HepG2 (cell line): Measurements from ENCODE around the gene RDH8. TPM values are rescaled to one million over a fixed set of nuclear protein-coding genes. Genes with fewer than 3 reads are reported as not detected.

Source experiments
- ATAC-seq: fragments of 200-7000 bp; cut with Tn5 transposase; 3 replicates; pipeline ENCODE4 v1.9.1; 2020; ENCODE audit warnings: mild to moderate bottlenecking, moderate library complexity
- BruUV-seq: library from RNA; stranded (reverse); fragments of 400-500 nt; replicated peaks from 2 replicates; lab custom pipeline; 2021; lab: Mats Ljungman, UMichigan
- CTCF ChIA-PET: fragments of 300-600 bp; formaldehyde crosslinking; extraction: SDS; loops from one replicate; lab custom pipeline; 2021; ENCODE audit warnings: low total read pairs, inconsistent platforms, low intra/inter-chr PET ratio; lab: Yijun Ruan, JAX
- POLR2A ChIA-PET: fragments of 350-600 bp; sonication (Branson Sonifier 250); formaldehyde crosslinking; loops from one replicate; lab custom pipeline; 2020; ENCODE audit warnings: antibody characterized with exemption, inconsistent platforms; lab: Yijun Ruan, JAX
- DNase-seq: peaks from one replicate; pipeline ENCODE4 v3.0.0-alpha.2; 2015; ENCODE audit warnings: low spot score
- FAIRE-seq: peaks from 3 replicates; lab custom pipeline; 2011; peaks lifted over from hg19 to GRCh38; lab: Jason Lieb, UNC
- H2AFZ ChIP-seq: one replicate; pipeline ENCODE4 v1.6.1; 2011; ENCODE audit warnings: low read length, inconsistent platforms
- H3K27ac ChIP-seq: fragments of 300-600 bp; 3 replicates; pipeline ENCODE4 v1.8.0; 2011; ENCODE audit warnings: mixed run types, mild to moderate bottlenecking, mixed read lengths, low read length, inconsistent platforms; ENCODE audit not compliant: insufficient read depth; ENCODE audit errors: extremely low read length
- H3K27me3 ChIP-seq, 2 experiments: fragments of 200-600 bp in 1 of 2; 2 replicates in 1 of 2; 3 replicates in 1 of 2; pipeline versions ENCODE4 v1.6.0 to v1.8.0; 2011; ENCODE audit warnings: low read length in 2 of 2, mild to moderate bottlenecking in 2 of 2, moderate library complexity in 2 of 2, inconsistent platforms in 1 of 2; ENCODE audit not compliant: insufficient read depth in 2 of 2, control insufficient read depth in 1 of 2
- H3K36me3 ChIP-seq, 2 experiments: fragments of 200-600 bp in 1 of 2; replicated peaks in 1 of 2; 2 replicates in 1 of 2; 3 replicates in 1 of 2; pipeline versions ENCODE4 v1.5.1 to v1.8.0; 2011; ENCODE audit warnings: low read length in 2 of 2, inconsistent platforms in 1 of 2; ENCODE audit not compliant: insufficient read depth in 2 of 2, control insufficient read depth in 1 of 2
- H3K4me1 ChIP-seq: 2 replicates; pipeline ENCODE4 v1.5.1; 2012; ENCODE audit warnings: low read length, inconsistent platforms; ENCODE audit not compliant: insufficient read depth
- H3K4me2 ChIP-seq: 2 replicates; pipeline ENCODE4 v1.6.0; 2011; ENCODE audit warnings: low read depth, low read length, inconsistent platforms
- H3K4me3 ChIP-seq, 3 experiments: fragments of 200-600 bp in 1 of 3; sonication (generic), shearing (Covaris generic) in 1 of 3; replicated peaks in 1 of 3; 2 replicates each; pipeline ENCODE4 v1.5.1; 2011 to 2016; ENCODE audit warnings: low read length in 3 of 3, inconsistent platforms in 2 of 3, low read depth in 2 of 3, mild to moderate bottlenecking in 2 of 3, control low read depth in 1 of 3, mixed read lengths in 1 of 3; ENCODE audit not compliant: insufficient read depth in 1 of 3
- H3K79me2 ChIP-seq: one replicate; pipeline ENCODE4 v1.6.1; 2011; ENCODE audit warnings: low read length, inconsistent platforms; ENCODE audit not compliant: insufficient read depth
- H3K9ac ChIP-seq: 2 replicates; pipeline ENCODE4 v1.6.0; 2011; ENCODE audit warnings: mild to moderate bottlenecking, low read depth, low read length, inconsistent platforms; ENCODE audit not compliant: insufficient read depth
- H3K9me3 ChIP-seq: 2 replicates; pipeline ENCODE4 v1.5.1; 2012; ENCODE audit warnings: mild to moderate bottlenecking, low read length
- H4K20me1 ChIP-seq: 2 replicates; pipeline ENCODE4 v1.6.0; 2011; ENCODE audit warnings: inconsistent platforms, mild to moderate bottlenecking, low read length, moderate library complexity; ENCODE audit not compliant: insufficient read depth
- BRCA1 ChIP-seq: sonication (generic); formaldehyde crosslinking; IDR thresholded peaks from 2 replicates; pipeline ENCODE4 v1.4.0; 2020; ENCODE audit warnings: missing genetic modification reagents
- MTA1 ChIP-seq: sonication (generic); formaldehyde crosslinking; IDR thresholded peaks from 2 replicates; pipeline ENCODE4 v1.4.0; 2020; ENCODE audit warnings: missing genetic modification reagents, mild to moderate bottlenecking, borderline replicate concordance
- RFXAP ChIP-seq: sonication (generic); formaldehyde crosslinking; IDR thresholded peaks from 2 replicates; pipeline ENCODE4 v1.4.0; 2020; ENCODE audit warnings: missing genetic modification reagents, borderline replicate concordance
- RXRA ChIP-seq: sonication (generic); formaldehyde crosslinking; IDR thresholded peaks from 2 replicates; pipeline ENCODE4 v1.5.1; 2020; ENCODE audit warnings: missing genetic modification reagents
- RXRB ChIP-seq: IDR thresholded peaks from 2 replicates; pipeline ENCODE4 v1.6.1; 2016; ENCODE audit warnings: borderline replicate concordance, missing genetic modification reagents, missing compliant biosample characterization
- SETDB1 ChIP-seq: sonication (generic); formaldehyde crosslinking; IDR thresholded peaks from 2 replicates; pipeline ENCODE4 v1.5.1; 2020; ENCODE audit warnings: missing genetic modification reagents, mild to moderate bottlenecking, borderline replicate concordance
- SIN3A ChIP-seq: IDR thresholded peaks from 2 replicates; pipeline ENCODE4 v1.6.1; 2011; ENCODE audit warnings: low read depth, mild to moderate bottlenecking, control low read depth, low read length, borderline replicate concordance
- SP5 ChIP-seq: IDR thresholded peaks from 2 replicates; pipeline ENCODE4 v1.6.1; 2016; ENCODE audit warnings: low read depth, borderline replicate concordance
- TBL1XR1 ChIP-seq: fragments of 150-350 bp; IDR thresholded peaks from 2 replicates; pipeline ENCODE4 v1.6.1; 2014; ENCODE audit warnings: borderline replicate concordance, low read length; ENCODE audit not compliant: partially characterized antibody
- TCF7 ChIP-seq: sonication (generic); IDR thresholded peaks from 2 replicates; pipeline ENCODE4 v1.6.1; 2016; ENCODE audit warnings: antibody characterized with exemption, low read depth
- TCF7L2 ChIP-seq: IDR thresholded peaks from 2 replicates; pipeline ENCODE4 v1.6.1; 2011; ENCODE audit warnings: mild to moderate bottlenecking, low read depth, low read length, moderate library complexity
- U2AF1 ChIP-seq: fragments of 200-400 bp; formaldehyde crosslinking; optimal IDR thresholded peaks from 2 replicates; pipeline ENCODE3; 2017; ENCODE audit warnings: mild to moderate bottlenecking, low read depth, low read length
- XRCC5 ChIP-seq: fragments of 200-400 bp; formaldehyde crosslinking; optimal IDR thresholded peaks from 2 replicates; pipeline ENCODE3; 2017; ENCODE audit warnings: mild to moderate bottlenecking, low read length
- ZFP62 ChIP-seq: sonication (generic); formaldehyde crosslinking; IDR thresholded peaks from 2 replicates; pipeline ENCODE4 v1.4.0; 2020; ENCODE audit warnings: missing genetic modification reagents
- ZNF232 ChIP-seq: sonication (generic); formaldehyde crosslinking; IDR thresholded peaks from 2 replicates; pipeline ENCODE4 v1.4.0; 2020; ENCODE audit warnings: missing genetic modification reagents, borderline replicate concordance
- ZNF34 ChIP-seq: sonication (generic); formaldehyde crosslinking; IDR thresholded peaks from 2 replicates; pipeline ENCODE4 v1.4.0; 2020; ENCODE audit warnings: mild to moderate bottlenecking, missing genetic modification reagents, borderline replicate concordance
- ZNF451 ChIP-seq: sonication (generic); formaldehyde crosslinking; IDR thresholded peaks from 2 replicates; pipeline ENCODE4 v1.5.0; 2020; ENCODE audit warnings: mild to moderate bottlenecking, missing genetic modification reagents
- ZNF879 ChIP-seq: sonication (generic); formaldehyde crosslinking; IDR thresholded peaks from 2 replicates; pipeline ENCODE4 v1.8.1; 2023; ENCODE audit warnings: missing genetic modification reagents
- ZNF883 ChIP-seq: sonication (generic); formaldehyde crosslinking; IDR thresholded peaks from 2 replicates; pipeline ENCODE4 v1.5.1; 2020; ENCODE audit warnings: mild to moderate bottlenecking, missing genetic modification reagents; ENCODE audit errors: not compliant biosample characterization
- WGBS: methylation state at CpG from one replicate; pipeline ENCODE4 v1.1.6; 2017; ENCODE audit warnings: low lambda C conversion rate; 5-methylcytosine and 5-hydroxymethylcytosine counted together
- in situ Hi-C: cut with HindIII; loops from 2 replicates; pipeline ENCODE4 v1.10.0; 2017; ENCODE audit warnings: low pct_unique_long_range_greater_than_20kb; ENCODE audit not compliant: extremely low pct_ligation_motif_present
- intact Hi-C: fragments of 100-400 bp; cut with micrococcal nuclease; formaldehyde crosslinking; loops from one replicate; pipeline ENCODE4 v1.10.0; 2022; ENCODE audit not compliant: unreplicated experiment
- polyA plus RNA-seq, 8 experiments: library from polyadenylated mRNA; depleted of rRNA in 3 of 8; stranded (reverse) in 7 of 8; unstranded in 1 of 8; fragments of >200 nt; fragmentation: Illumina TruSeq in 4 of 8; extraction: Trizol in 4 of 8; gene quantifications; 2 replicates each; pipeline versions ENCODE4 v1.2.1 to v1.2.3, GENCODE V29; 2011 to 2016; ENCODE audit warnings: low read depth in 4 of 8, missing spikeins in 1 of 8, mixed read lengths in 1 of 8; ENCODE audit not compliant: insufficient read depth in 1 of 8
- total RNA-seq, 5 experiments: library from RNA; depleted of rRNA; stranded (reverse); fragments of >200 nt; fragmentation: Illumina TruSeq; extraction: Trizol; gene quantifications; 2 replicates each; pipeline ENCODE4 v1.2.3, GENCODE V29; 2016; ENCODE audit warnings: low read depth in 1 of 5
- TF ChIP-seq, protein P1 (sequence below): sonication (generic); formaldehyde crosslinking; IDR thresholded peaks from 2 replicates; pipeline ENCODE4 v1.9.0; 2022; ENCODE audit warnings: low read depth, missing genetic modification reagents

The RDH8 gene
- total and polyA plus RNA-seq, 2 of the 13 experiments (the other 11 are each of a cell fraction or from before 2014, with no cell fraction given): not detected

GRCh38 chr19:10013834-10014618 is 743 bp downstream of the RDH8 start:
- Histone ChIP-seq H3K9me3 (no peaks in the 10 kb centered on the region), H3K27me3 (peaks cover 2 to 27% of the 10 kb centered on the region in 2 experiments; a peak in 4 of 5 replicates), H3K4me1 (no peaks in the 10 kb centered on the region), H3K4me3 (no peak overlapping the region), H2AFZ (no peak overlapping the region), H3K79me2 (no peaks in the 10 kb centered on the region), H3K4me2 (no peak overlapping the region), H3K27ac (no peak overlapping the region), H4K20me1 (0 out of 2 replicates have a peak, but pooled peaks cover 2% of the 10 kb centered on the region), H3K9ac (no peak overlapping the region), H3K36me3 (no peaks in the 10 kb centered on the region)
- WGBS: 3% methylated on average over 3 of the region's 6 CpGs
- no TSS peak for BruUV-seq
- TF ChIP-seq ZNF34 (no peak), SETDB1 (CRISPR knock-in tag) (no peak), U2AF1 (no peak), ZNF232 (no peak), SIN3A (no peak), RXRA (CRISPR knock-in tag) (no peak), MTA1 (CRISPR knock-in tag) (no peak), ZNF883 (CRISPR knock-in tag) (no peak), TBL1XR1 (no peak), RXRB (CRISPR knock-in tag) (no peak), TCF7L2 (no peak), BRCA1 (no peak), XRCC5 (no peak), SP5 (CRISPR knock-in tag) (no peak), TCF7 (no peak), ZFP62 (CRISPR knock-in tag) (no peak), RFXAP (CRISPR knock-in tag) (no peak), ZNF879 (CRISPR knock-in tag) (no peak), ZNF451 (CRISPR knock-in tag) (no peak)
- TF ChIP-seq, protein P1, sequence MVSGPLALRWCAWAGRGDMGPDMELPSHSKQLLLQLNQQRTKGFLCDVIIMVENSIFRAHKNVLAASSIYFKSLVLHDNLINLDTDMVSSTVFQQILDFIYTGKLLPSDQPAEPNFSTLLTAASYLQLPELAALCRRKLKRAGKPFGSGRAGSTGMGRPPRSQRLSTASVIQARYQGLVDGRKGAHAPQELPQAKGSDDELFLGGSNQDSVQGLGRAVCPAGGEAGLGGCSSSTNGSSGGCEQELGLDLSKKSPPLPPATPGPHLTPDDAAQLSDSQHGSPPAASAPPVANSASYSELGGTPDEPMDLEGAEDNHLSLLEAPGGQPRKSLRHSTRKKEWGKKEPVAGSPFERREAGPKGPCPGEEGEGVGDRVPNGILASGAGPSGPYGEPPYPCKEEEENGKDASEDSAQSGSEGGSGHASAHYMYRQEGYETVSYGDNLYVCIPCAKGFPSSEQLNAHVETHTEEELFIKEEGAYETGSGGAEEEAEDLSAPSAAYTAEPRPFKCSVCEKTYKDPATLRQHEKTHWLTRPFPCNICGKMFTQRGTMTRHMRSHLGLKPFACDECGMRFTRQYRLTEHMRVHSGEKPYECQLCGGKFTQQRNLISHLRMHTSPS (CRISPR knock-in tag): no peak
- intact Hi-C loops: no loop called here
- DNase-seq (no peak), ATAC-seq (no peak), FAIRE-seq (no peak)
- in situ Hi-C loops: no loop called here
- CTCF ChIA-PET: interaction anchor here (0.6 kb wide), 1 partner anchor 14 kb away, joined by 3 read pairs; no protein-coding TSS in a partner anchor
- POLR2A ChIA-PET: no interaction called here
